ENCODE results near the gene GREB1. TPM values are rescaled to one million over a fixed set of nuclear protein-coding genes. Genes with fewer than 3 reads are reported as not detected.

Gene GREB1
- polyA plus RNA-seq, 1 donor from 2014 or later = 17.2 TPM

GRCh38 chr2:11556101-11556806 is 22.4 kb downstream of the GREB1 start:
- H3K9me3 ChIP-seq (ENCODE audit: low read length) = no peaks in the 10 kb centered on the region
- H3K9ac ChIP-seq (ENCODE audit: low read length) = no peak overlapping the region

More at GRCh38 chr2:11556101-11556806, 22.4 kb downstream of the GREB1 start:
- no peak for TF ChIP-seq EP300 (conservative IDR thresholded peaks at IDR 0.05; ENCODE audit: poor library complexity, severe bottlenecking)
- no peak for TF ChIP-seq TAF1 (IDR thresholded peaks at IDR 0.05; ENCODE audit: low read depth)
- TF ChIP-seq CTCF (IDR thresholded peaks at IDR 0.05; ENCODE audit: poor library complexity, severe bottlenecking) = no peak
- TF ChIP-seq RAD21 (conservative IDR thresholded peaks at IDR 0.05) = no peak
- no peak for TF ChIP-seq MXI1 (conservative IDR thresholded peaks at IDR 0.05; ENCODE audit: poor library complexity, severe bottlenecking)
- no peak for TF ChIP-seq SMC3 (conservative IDR thresholded peaks at IDR 0.05; ENCODE audit: poor library complexity)
- no peak for TF ChIP-seq REST (IDR thresholded peaks at IDR 0.05; ENCODE audit: borderline replicate concordance)
- TF ChIP-seq EZH2 (IDR thresholded peaks at IDR 0.05; ENCODE audit: borderline replicate concordance, insufficient read depth, low read length, poor library complexity, severe bottlenecking) = no peak
- no peak for TF ChIP-seq POLR2AphosphoS5 (IDR thresholded peaks at IDR 0.05)
- H3F3A ChIP-seq (ENCODE audit: insufficient read depth, low read length, poor library complexity, severe bottlenecking) = no peaks in the 10 kb centered on the region
- no peak overlapping the region for H3K4me2 ChIP-seq (ENCODE audit: low read length)
- H3K9me2 ChIP-seq (ENCODE audit: insufficient read depth, low read length) = no peaks in the 10 kb centered on the region
- H3K4me3 ChIP-seq (ENCODE audit: low read length) = no peak overlapping the region
- H4K20me1 ChIP-seq (ENCODE audit: insufficient read depth) = no peaks in the 10 kb centered on the region
- H3K27ac ChIP-seq (ENCODE audit: low read length) = no peak overlapping the region
- H3K79me2 ChIP-seq (replicated peaks; ENCODE audit: insufficient read depth, low read length) = no peaks in the 10 kb centered on the region
- H2AFZ ChIP-seq (ENCODE audit: low read depth, low read length) = no peak overlapping the region
- H3K36me3 ChIP-seq (ENCODE audit: insufficient read depth, low read length) = peaks cover 4% of the 10 kb centered on the region
- H3K27me3 ChIP-seq (ENCODE audit: insufficient read depth, low read depth, low read length) = no peaks in the 10 kb centered on the region

Measured in neural cell (in vitro differentiated cells).